Neuronal stem cell (in vitro differentiated cells): ENCODE results near the gene CKB.

Experiments used
- DNase-seq: peaks from one replicate; pipeline ENCODE4 v3.0.0-alpha.2; 2013; ENCODE audit warnings: low spot score
- H2AFZ ChIP-seq: one replicate; pipeline ENCODE4 v1.6.1; 2013; ENCODE audit warnings: mild to moderate bottlenecking, low read length, inconsistent platforms
- H2AK5ac ChIP-seq: 2 replicates; pipeline ENCODE4 v1.6.1; 2013; ENCODE audit warnings: low read depth, mild to moderate bottlenecking, inconsistent platforms, low read length, moderate library complexity, mixed read lengths
- H2BK120ac ChIP-seq: 2 replicates; pipeline ENCODE4 v1.6.1; 2013; ENCODE audit warnings: low read depth, mild to moderate bottlenecking, inconsistent platforms, low read length, moderate library complexity, mixed read lengths
- H2BK12ac ChIP-seq: one replicate; pipeline ENCODE4 v1.6.1; 2013; ENCODE audit warnings: low read length, inconsistent platforms
- H2BK15ac ChIP-seq: 2 replicates; pipeline ENCODE4 v1.6.1; 2013; ENCODE audit warnings: mild to moderate bottlenecking, low read length, inconsistent platforms, mixed read lengths
- H2BK5ac ChIP-seq: one replicate; pipeline ENCODE4 v1.6.1; 2013; ENCODE audit warnings: inconsistent platforms, mild to moderate bottlenecking, low read length, moderate library complexity
- H3K14ac ChIP-seq: one replicate; pipeline ENCODE4 v1.6.1; 2013; ENCODE audit warnings: low read length, inconsistent platforms
- H3K18ac ChIP-seq: 2 replicates; pipeline ENCODE4 v1.6.1; 2013; ENCODE audit warnings: low read length, inconsistent platforms
- H3K23ac ChIP-seq: 2 replicates; pipeline ENCODE4 v1.6.1; 2013; ENCODE audit warnings: low read depth, mild to moderate bottlenecking, mixed read lengths, low read length, inconsistent platforms; ENCODE audit not compliant: poor library complexity
- H3K27ac ChIP-seq: replicated peaks from 3 replicates; pipeline ENCODE4 v1.5.1; 2013; ENCODE audit warnings: low read length, inconsistent platforms
- H3K27me3 ChIP-seq, 3 experiments: 2 replicates each; pipeline ENCODE4 v1.6.1; 2013; ENCODE audit warnings: low read length in 3 of 3, mild to moderate bottlenecking in 2 of 3, inconsistent platforms in 1 of 3, low read depth in 1 of 3, mixed read lengths in 1 of 3, moderate library complexity in 1 of 3; ENCODE audit not compliant: control insufficient read depth in 3 of 3, insufficient read depth in 3 of 3
- H3K36me3 ChIP-seq, 2 donors: replicated peaks in 1 of 2; 2 replicates each; pipeline ENCODE4 v1.6.1; 2013; ENCODE audit warnings: low read length in 2 of 2; ENCODE audit not compliant: control insufficient read depth in 2 of 2, insufficient read depth in 2 of 2
- H3K4ac ChIP-seq: 2 replicates; pipeline ENCODE4 v1.6.1; 2013; ENCODE audit warnings: inconsistent platforms, mild to moderate bottlenecking, low read length, moderate library complexity
- H3K4me1 ChIP-seq, 2 donors: 1 replicate in 1 of 2; 2 replicates in 1 of 2; pipeline ENCODE4 v1.6.1; 2013; ENCODE audit warnings: low read length in 2 of 2, low read depth in 1 of 2; ENCODE audit not compliant: control insufficient read depth in 2 of 2, insufficient read depth in 1 of 2
- H3K4me2 ChIP-seq: one replicate; pipeline ENCODE4 v1.6.1; 2013; ENCODE audit warnings: mild to moderate bottlenecking, low read length, inconsistent platforms; ENCODE audit not compliant: insufficient read depth, poor library complexity, severe bottlenecking
- H3K4me3 ChIP-seq, 2 donors: 2 replicates each; pipeline ENCODE4 v1.5.1; 2013; ENCODE audit warnings: low read length in 2 of 2, mild to moderate bottlenecking in 2 of 2, inconsistent platforms in 1 of 2, moderate library complexity in 1 of 2
- H3K79me1 ChIP-seq: one replicate; pipeline ENCODE4 v1.6.1; 2013; ENCODE audit warnings: low read depth, mild to moderate bottlenecking, inconsistent platforms, low read length, moderate library complexity
- H3K9ac ChIP-seq: one replicate; pipeline ENCODE4 v1.6.1; 2013; ENCODE audit warnings: mild to moderate bottlenecking, low read depth, low read length, inconsistent platforms; ENCODE audit not compliant: poor library complexity
- H3K9me3 ChIP-seq, 2 donors: replicated peaks in 1 of 2; 2 replicates each; pipeline versions ENCODE3 to v1.6.1; 2013; ENCODE audit warnings: low read length in 2 of 2, mild to moderate bottlenecking in 2 of 2, inconsistent platforms in 1 of 2, low read depth in 1 of 2, mixed read lengths in 1 of 2, moderate library complexity in 1 of 2; ENCODE audit not compliant: control insufficient read depth in 2 of 2, insufficient read depth in 1 of 2
- H4K8ac ChIP-seq: one replicate; pipeline ENCODE4 v1.6.1; 2013; ENCODE audit warnings: low read depth, mild to moderate bottlenecking, inconsistent platforms, low read length, moderate library complexity
- H4K91ac ChIP-seq: one replicate; pipeline ENCODE4 v1.6.1; 2013; ENCODE audit warnings: low read length, low read depth, mild to moderate bottlenecking, inconsistent platforms; ENCODE audit not compliant: poor library complexity
- WGBS, 2 donors: extraction: QIAGEN DNeasy Blood & Tissue Kit; methylation state at CpG; one replicate each; pipeline ENCODE4 v1.1.7; 2013; ENCODE audit warnings: missing lambda C conversion rate in 2 of 2, mixed read lengths in 1 of 2; ENCODE audit not compliant: insufficient read length in 2 of 2, insufficient replicate concordance in 1 of 2; ENCODE audit errors: extremely low coverage in 2 of 2; 5-methylcytosine and 5-hydroxymethylcytosine counted together

Gene CKB

GRCh38 chr14:103533137-103533998, 10.7 kb upstream of the CKB start:
- Histone ChIP-seq H3K4me1 (peaks cover 8 to 20% of the 10 kb centered on the region in 2 donors), H3K4me2 (no peak overlapping the region), H4K91ac (no peak overlapping the region), H2BK120ac (no peak overlapping the region), H3K4ac (no peak overlapping the region), H2BK15ac (no peak overlapping the region), H2AFZ (no peak overlapping the region), H3K14ac (no peak overlapping the region), H3K9ac (no peak overlapping the region), H3K27ac (no peak overlapping the region), H2AK5ac (peak overlapping the region; percentile 28), H3K23ac (no peak overlapping the region), H2BK5ac (peak overlapping the region; percentile 39), H2BK12ac (no peak overlapping the region), H3K4me3 (no peak overlapping the region), H4K8ac (no peak overlapping the region), H3K36me3 (peaks cover 4 to 23% of the 10 kb centered on the region in 2 donors), H3K27me3 (no peaks in the 10 kb centered on the region), H3K79me1 (peaks cover 14% of the 10 kb centered on the region), H3K18ac (no peak overlapping the region), H3K9me3 (peaks cover 0 to 3% of the 10 kb centered on the region in 2 donors)
- no CpG with 5 or more reads among the region's 23 CpGs for WGBS, 2 donors
- DNase-seq, result no peak

- H2BK12ac ChIP-seq, result no peak overlapping the region
- H3K18ac ChIP-seq, result no peak overlapping the region
- no CpG with 5 or more reads among the region's 32 CpGs for WGBS, 2 donors
- H2BK15ac ChIP-seq, result no peak overlapping the region
- H4K8ac ChIP-seq, result no peak overlapping the region
- H3K4me1 ChIP-seq, result peaks cover 13 to 28% of the 10 kb centered on the region in 2 donors
- H3K9ac ChIP-seq, result no peak overlapping the region
- no peak overlapping the region for H4K91ac ChIP-seq
- H3K27me3 ChIP-seq, result no peaks in the 10 kb centered on the region
- no peak for DNase-seq
- peaks cover 14% of the 10 kb centered on the region for H3K79me1 ChIP-seq
- peaks cover 4 to 23% of the 10 kb centered on the region in 2 donors for H3K36me3 ChIP-seq
- peak overlapping the region; percentile 28 for H2AK5ac ChIP-seq
- H3K4me3 ChIP-seq, result no peak overlapping the region
- H2BK120ac ChIP-seq, result no peak overlapping the region
- H3K23ac ChIP-seq, result no peak overlapping the region
- H3K14ac ChIP-seq, result no peak overlapping the region
- no peak overlapping the region for H3K4ac ChIP-seq
- no peak overlapping the region for H3K27ac ChIP-seq
- H3K9me3 ChIP-seq, result peaks cover 0 to 1% of the 10 kb centered on the region in 2 donors
- H2BK5ac ChIP-seq, result peak overlapping the region; percentile 39
- no peak overlapping the region for H3K4me2 ChIP-seq
- H2AFZ ChIP-seq, result no peak overlapping the region
Observed at GRCh38 chr14:103532216-103533136, 9.8 kb upstream of the CKB start.

GRCh38 chr14:103531421-103532215, 9.0 kb upstream of the CKB start:
- Histone ChIP-seq H2BK5ac (no peak overlapping the region), H3K79me1 (peaks cover 14% of the 10 kb centered on the region), H3K4me1 (peaks cover 13 to 28% of the 10 kb centered on the region in 2 donors), H3K36me3 (peaks cover 2 to 23% of the 10 kb centered on the region in 2 donors), H3K4me2 (no peak overlapping the region), H3K27ac (no peak overlapping the region), H2AK5ac (no peak overlapping the region), H2BK12ac (no peak overlapping the region), H3K27me3 (no peaks in the 10 kb centered on the region), H3K9me3 (peaks cover 0 to 1% of the 10 kb centered on the region in 2 donors), H3K9ac (no peak overlapping the region), H3K14ac (no peak overlapping the region), H2BK15ac (no peak overlapping the region), H4K91ac (no peak overlapping the region), H4K8ac (no peak overlapping the region), H3K23ac (no peak overlapping the region), H2AFZ (no peak overlapping the region), H2BK120ac (no peak overlapping the region), H3K4ac (no peak overlapping the region), H3K18ac (no peak overlapping the region), H3K4me3 (no peak overlapping the region)
- no CpG with 5 or more reads among the region's 15 CpGs for WGBS, 2 donors
- no peak for DNase-seq
